ENCODE results near the gene FTCDNL1.

The FTCDNL1 gene

DNA sequence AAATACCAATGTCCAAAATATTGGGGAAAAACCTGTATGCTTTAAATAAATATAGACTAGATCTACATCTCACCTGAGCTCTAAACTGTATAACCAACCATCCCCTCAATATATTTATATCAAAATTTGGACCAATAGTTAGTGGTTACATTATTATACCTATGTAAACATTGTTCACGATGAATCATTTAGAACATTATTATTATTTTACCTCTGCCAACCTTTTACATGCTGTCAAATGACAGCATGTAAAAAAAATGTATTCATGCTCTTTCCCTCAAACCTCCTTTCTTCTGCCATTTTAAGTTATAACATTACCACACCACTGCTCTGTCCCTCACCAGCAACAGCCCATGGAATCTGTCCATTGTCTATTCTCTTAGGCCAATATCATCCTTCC lies 9.6 kb downstream of the FTCDNL1 start:
- no peak for DNase-seq

DNA sequence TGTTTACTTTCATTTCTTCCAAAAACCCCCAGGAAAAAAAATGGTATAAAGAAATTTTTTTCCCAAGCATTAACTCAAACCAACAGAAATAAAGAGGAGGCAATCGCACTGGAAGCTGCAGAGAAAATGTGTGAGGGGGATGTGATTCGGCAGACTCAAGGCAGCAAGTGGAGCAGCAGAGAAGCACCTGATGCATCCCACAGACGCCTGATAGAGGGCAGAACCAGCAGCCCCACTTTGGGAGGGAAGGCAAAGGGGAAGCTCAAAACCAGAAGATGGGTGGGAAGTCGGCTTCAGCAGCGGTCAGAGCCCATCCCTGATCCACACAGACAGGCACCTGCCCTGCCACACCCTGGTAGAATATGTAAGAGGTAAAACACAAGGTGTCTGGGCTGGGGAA lies 12.6 kb downstream of the FTCDNL1 start:
- no peak for DNase-seq

DNA sequence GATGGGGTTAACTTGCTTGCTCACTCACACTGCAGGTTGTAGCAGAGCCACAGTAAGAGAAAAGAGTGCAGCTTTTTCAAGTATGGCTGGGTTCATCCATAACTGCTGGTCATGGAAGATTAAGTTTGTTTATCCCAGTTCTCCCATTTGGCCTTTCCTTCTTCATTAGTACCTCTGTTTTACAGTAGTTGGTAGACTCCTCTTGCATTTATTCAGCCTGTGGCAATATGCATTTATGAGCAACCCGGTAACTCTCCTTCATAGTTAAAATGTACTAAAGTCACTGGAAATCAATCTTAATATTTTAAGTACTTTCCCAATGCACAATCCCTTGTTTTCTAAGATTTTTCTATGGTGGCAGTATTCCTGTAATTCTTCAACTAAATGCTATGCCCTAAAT lies 14.0 kb downstream of the FTCDNL1 start:
- no peak for DNase-seq

DNA sequence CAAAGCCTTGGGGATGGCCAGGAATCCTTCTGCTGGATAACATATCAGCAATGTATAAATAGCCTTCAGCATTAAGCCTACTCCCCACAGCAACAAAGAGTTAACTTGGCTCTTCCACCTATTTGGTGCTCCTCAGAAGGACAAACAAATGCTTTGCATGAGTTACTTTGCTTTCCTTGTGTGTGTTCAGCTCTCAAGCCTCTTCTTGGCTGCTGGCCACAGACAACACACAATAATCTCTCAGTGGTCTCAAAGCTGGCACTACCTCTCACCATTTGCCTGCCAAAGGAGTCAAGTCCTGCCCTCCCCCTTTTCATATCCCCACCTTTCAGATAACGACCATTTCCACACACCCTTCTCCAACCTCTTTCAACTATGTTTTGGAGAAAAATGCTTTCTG lies 17.5 kb downstream of the FTCDNL1 start:
- DNase-seq: no peak

DNA sequence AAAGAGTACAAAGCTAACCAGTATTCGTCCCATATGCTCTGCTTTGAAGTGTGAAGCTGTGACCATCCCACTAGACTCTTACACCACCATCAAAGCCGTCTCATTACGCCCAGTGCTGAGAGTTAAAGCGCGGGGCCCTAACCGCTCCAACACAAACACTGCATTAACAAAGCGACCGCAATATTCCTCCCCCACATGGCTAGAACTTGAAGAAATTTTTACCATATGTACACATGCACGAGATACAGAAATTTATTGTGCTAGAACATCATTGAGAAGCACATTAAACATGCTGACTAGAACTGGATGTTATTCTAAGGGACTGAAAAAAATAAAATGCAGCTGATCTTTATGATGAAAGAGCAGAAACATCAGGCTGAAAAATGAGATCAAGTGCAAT lies 20.5 kb downstream of the FTCDNL1 start:
- no peak for DNase-seq

DNA sequence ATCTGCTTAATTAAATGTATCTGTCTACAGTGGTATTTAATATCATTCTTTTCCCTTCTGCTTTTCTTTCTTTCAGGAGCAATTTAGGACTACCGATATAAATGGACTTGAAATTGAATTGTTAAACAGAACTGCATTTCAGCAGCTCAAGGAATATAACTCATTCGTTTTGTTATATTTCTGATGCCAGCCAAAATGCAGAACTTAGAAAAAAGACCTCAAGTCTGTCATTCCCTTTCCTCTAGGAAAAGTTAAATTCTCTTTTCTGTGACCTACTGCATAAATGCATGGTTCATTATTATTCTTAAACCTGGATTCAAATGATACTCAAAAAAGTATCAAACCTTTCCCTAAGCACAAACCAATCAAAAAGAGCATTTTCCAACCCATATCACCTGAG lies 21.4 kb downstream of the FTCDNL1 start:
- no peak for DNase-seq

DNA sequence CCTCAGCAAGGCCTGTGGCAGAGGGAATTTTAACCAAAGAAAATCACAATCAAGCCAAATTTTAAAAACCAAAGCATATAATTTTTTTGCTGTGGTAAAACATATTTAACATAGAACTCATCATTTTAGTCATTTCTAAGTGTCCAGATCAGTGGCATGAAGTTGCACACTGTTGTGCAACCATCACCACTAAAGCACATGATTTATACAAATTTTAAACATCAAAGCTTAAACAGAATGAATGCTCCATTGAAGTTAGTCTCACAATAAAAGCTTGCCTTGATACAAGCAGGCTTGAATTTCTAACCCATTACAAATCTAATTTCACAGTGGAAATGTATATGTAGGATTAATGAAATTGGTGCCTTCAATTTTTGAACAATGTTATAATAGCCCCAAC lies 31.2 kb downstream of the FTCDNL1 start:
- no peak for DNase-seq

DNA sequence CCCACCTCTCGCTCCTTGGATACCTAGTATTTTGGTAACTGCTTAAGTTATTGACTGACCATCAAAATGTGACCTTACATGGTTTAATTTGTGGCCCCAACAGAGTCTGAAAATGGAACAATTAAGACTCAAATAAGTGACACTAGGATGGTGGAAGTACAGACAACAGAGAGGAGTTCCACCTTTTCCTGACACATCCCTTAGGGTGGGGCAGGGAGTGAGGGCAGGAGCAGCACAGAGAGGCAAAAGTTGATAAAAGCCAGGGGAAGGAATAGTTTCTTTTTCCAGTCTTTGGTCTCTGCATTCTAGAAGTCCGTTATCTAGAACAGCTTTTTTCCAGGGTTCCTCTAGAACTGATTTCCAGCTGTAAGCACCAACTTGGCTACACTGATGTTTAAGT lies 32.2 kb downstream of the FTCDNL1 start:
- DNase-seq: no peak

DNA sequence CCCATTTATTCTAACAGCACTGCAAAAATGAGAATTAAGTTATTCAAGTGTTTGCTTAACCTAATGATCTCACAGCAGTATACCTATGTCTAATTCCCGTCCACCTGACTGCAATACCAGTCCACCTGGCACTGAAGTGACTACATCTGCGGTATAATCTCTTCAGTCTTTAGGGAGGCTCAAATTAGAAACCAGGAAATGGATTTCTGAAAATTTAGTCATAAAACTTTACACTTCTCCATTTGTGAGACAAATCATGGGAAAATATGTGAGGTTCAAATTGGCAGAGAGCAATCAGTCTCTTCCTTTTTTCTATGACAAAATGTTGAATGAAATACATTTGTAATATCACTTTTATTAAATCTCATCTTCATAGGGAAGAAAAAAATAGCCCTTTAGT lies 33.0 kb downstream of the FTCDNL1 start:
- no peak for DNase-seq

DNA sequence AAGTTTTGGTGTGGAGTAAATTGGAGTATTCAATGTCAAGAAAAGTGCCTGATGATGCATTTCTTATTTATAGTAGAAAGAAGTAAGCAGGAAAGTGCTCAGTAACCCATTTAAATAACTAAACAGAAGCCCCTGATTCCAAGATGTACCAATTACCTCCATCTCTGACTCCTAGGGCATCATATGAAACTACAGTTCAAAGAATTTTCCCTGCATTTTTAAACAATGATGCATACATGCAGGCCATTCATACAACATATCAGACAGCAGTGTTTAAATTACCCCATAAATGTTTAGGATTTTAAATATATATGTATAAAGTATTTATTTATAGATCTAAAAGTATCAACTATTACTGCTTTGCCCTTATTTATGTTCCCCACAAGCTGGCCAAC lies 36.2 kb downstream of the FTCDNL1 start:
- no peak for DNase-seq

DNA sequence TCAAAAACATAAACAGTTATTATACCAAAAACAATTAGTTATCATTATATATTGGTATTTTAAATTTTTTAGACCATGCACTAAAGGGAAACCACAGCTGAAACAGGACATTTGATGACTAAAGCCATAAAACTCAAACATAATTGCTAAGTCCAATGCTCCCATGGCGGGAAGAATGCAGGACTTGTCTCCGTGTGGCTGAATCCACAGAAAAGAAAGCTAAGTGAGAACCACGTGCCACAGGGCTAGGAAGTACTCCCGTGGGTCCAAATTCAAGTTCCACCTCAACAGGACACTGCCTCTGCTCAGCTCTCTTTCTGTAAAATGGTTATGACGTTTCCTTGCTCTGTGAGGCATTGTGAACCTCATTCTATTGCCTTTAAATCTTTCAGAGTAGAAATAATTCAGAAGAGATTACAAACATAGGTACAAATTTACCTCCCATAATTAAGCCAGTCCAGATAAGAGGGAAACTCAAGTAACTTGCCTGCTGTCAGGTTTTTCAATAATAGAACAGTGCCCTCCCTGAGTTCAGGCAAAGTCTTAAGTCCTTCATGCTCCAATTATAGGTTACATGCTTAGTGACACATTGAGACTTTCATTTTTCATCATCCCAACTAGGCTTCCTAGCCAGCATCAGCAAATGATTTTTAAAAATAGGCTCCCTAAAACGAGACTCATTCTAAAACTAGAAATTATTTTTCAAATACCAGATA lies 36.7 kb downstream of the FTCDNL1 start:
- no peak for DNase-seq

DNA sequence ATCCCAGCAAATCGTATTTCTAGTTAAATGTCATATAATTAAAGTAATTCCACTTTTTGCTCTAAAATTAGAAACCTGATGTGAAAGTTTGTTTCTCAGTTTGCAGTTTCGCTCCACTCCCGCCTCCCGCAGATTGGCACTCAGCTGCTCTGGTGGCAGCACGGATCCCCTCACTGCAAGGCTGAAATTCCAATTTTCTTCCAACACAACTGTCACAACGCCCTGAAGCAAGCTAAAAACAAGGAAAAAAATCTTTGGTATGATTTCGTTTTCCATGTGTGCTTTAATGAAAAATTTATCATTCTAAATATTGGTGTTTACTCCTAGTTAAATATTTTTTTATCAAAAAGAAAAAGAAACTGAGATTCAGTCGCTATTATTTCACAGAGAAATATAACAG lies 38.5 kb downstream of the FTCDNL1 start:
- DNase-seq: no peak

DNA sequence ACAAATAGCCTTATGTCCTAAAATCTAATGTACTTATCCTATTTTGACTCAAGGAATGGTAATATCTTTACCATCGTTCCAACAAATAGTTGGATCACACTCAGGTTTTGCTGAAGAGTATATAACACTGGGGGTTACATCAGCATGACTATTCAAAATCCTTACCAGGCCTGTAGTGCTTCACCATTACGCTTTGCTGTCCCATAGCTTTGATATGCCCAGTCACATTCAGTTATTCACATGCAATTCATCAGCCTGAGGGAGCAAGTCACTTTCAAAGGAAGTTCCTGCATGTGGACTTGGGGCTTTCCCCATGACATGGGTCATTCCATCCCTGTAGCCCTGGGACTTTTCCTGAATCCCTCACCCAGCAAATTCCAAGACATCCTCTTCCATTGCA lies 39.6 kb downstream of the FTCDNL1 start:
- no peak for DNase-seq

DNA sequence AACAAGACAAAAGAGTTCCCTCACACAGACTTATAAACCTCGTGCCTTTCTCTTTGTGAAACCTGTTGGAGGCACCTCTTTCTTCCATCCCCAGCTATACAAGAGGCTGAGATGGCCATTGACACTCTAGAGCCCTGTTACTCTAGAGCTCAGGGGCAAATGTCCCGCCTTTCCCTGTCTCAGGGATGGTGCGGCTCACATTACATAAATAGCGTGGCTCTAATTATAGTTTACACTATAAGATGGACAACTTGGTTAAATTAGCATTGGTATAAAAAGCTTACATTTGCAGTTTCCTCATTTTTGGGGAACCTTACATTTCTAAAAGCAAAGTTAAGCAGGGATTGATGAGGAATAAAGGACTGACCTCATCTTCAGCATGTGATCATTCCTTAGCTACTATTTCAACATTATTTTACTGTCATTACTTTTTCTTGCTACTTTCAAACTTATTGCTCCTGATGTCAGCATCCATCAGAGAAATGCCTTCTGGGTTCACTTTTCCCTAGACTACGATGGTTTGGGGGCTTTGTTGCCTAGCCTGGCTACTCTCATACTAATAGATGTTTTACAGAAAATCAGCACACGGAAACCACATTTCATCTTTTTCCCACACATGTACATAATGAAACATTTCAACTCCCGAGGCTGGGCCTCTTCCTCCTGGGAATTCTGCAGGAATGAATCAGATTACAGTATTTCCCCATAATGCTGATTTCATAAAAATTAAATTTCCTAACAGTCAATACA lies 40.4 kb downstream of the FTCDNL1 start:
- DNase-seq: no peak

DNA sequence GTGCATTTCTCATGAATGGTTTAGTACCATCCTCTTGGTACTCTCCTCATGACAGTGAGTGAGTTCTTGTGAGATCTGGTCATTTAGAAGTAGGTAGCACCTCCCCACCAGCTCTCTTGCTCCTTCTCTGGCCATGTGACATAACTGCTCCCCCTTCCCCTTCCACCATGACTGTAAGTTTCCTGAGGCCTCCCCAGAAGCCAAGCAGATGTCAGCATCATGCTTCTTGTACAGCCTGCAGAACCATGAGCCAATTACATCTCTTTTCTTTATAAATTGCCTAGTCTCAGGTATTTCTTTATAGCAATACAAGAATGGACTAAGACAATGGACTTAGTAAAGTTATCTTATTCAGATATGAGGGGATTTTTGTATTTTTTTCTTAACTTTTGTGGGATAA lies 43.0 kb downstream of the FTCDNL1 start:
- DNase-seq: no peak

DNA sequence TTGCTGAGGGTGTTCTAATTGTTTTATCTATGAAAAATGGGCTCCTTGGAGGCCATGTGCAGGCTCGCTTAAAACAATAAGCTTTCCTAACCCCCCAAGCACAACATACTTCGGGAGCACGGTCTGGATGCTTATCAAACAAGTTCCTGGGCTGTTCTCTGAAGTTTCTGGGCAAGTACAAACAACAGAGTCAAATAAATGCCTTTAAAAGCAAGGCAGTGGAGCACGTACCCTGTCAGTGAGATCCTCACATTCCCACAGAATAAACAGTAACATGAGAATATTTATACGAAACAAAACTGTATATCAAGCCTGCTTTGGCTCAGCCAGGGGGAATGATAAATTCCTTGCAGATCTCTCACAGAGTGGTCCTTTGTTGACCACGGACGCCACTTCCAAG lies 44.8 kb downstream of the FTCDNL1 start:
- no peak for DNase-seq

DNA sequence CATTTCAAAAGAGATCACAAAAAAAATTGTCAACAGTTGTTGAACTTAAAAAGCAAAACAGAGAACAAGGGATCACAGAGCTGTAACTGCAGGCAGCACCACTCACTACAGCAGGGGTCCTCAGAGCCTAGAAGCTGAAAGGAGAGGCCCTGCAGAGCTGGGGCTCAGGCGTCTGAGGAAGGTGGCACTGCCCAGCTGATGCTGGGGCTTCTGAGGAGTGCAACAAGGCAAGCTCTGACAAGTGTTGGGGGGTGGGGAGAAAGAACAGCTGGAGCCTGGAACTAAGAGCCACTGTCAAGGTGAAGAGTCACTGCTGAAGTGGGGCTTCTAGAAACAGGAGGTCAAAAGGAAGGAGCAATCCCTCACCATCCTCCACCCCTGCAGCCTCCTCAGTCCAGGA lies 46.2 kb downstream of the FTCDNL1 start:
- DNase-seq: no peak

DNA sequence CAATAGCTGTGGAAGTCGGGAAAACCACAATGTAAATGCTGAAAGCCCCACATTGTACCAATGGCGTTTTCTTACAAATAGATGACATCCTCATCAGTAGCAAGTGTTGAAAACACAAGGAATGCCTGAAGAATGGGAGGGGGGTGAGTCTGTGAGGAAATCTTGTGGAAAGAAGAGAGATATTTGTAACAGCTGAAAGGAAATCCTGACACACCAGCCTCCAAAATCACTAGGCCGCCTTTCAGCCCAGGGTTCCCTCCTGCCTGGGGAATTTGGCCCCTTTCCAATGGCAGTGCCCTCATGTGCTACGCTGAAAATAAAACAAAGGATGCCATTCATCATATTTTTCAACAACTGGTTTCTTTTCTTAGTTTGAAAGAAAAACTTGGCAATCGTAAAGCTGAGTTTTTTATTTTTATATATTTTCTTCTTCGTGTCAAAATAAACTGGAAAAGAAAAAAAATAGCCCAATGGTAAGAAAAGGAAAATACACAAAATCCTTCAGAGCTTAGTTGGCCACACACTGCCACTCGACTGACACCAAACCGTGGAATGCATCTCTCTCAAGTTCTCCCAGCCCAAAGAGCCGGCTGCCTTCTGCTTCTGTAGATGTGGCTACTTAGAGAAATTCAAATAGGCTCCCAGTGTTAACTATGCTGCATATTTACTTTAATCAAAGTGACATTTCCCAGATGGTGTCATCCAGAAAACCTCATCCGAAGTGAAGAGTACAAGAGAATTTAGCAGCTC lies 52.0 kb downstream of the FTCDNL1 start:
- DNase-seq: no peak

DNA sequence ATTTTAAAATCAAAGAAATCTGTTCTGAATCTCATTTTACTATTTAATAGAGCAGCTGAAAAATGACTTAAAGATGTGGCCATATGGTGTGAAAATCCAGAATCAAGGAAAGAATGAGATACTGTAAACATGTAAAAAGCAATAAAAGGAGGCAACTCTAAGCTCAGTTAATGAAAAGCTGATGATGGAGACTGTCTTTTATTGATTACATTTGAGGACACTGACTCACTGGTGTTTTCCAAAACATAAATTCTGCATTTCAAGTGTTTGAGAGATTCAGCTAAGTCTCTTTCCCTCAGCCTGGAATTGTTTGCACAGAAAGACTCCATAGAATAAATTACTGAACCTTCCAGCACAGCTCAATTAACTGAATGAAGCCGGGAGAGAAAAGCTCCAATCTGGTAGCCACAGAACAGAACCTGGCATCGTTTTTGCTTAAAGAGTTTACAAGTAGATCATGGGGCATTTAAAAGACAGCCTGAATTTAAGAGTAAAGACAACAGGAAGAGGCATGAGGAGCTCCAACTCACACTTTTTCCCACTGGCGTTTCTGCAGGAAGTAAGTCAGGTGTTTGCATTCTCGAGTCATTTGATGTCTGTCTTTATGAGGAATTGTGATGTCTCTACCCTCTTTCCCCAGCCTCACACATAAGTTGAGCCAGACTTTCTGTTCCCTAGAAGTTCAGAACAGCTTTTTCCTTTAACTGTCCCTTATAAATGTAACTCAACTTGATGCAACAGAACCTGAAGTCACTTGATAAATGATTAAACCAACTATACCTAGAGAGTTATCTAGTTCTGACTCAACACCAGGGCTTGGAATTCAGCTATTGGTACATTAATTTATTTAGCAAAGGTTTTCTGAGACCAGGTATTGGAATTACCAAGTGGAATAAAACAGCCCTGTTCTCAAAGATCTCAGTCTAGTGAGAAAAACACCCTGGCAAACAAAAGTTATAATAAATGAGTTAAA lies 53.3 kb downstream of the FTCDNL1 start:
- no peak for DNase-seq

DNA sequence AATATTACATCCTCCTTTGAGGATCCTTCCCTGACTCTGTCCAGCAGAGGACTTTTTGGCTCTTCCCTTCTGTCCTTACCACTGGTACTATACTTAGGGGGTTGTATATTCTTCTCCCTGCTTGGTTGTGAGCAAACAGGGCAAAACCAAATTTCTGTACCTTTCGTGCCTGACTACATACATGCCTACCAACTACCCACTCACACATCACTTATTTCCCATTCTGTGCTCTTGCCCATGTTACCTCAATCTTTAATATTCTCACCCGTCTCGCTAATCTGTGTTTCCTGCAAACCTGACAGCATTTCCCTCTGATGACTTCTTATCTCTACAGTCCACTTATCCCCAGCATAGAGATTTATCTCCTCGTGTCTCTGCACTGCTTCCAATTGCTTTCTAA lies 58.6 kb downstream of the FTCDNL1 start:
- DNase-seq: no peak

DNA sequence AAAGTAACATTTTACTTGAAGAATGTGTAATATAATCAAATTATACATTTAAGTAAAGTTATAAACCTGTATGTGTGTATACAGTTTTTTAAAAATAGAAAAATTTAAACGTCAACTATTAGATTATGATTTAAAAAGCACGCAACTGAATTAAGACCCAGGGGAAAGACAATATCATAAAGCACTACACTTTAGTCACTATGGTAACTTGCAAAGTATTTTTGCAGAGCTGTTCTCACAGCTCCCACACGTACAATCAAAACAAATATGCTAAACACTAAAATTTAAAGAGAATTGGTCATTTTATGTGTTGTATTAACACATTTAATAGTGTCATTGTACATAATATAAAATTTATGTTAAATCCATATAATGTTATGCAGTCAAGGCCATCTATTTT lies 59.7 kb downstream of the FTCDNL1 start:
- no peak for DNase-seq

DNA sequence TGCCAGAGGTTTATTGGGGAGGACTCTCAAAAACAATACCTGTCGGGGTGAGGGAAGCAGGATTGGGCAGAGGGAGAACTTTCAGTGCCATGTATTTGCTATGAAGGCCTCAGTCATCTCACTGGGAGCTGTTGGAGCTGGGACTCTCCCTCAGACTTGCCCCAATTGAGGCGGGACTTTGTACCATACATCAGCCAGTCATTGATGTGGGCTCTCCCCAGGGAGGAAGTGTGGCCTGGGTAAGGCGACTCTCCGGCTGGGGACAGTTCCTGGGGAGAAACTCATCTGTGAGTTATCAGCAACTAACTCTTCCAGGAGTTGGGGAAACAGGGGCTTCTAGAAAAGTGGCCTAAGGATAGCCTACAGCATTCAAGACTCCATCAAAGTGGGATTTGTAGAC lies 66.5 kb downstream of the FTCDNL1 start:
- no peak for DNase-seq

DNA sequence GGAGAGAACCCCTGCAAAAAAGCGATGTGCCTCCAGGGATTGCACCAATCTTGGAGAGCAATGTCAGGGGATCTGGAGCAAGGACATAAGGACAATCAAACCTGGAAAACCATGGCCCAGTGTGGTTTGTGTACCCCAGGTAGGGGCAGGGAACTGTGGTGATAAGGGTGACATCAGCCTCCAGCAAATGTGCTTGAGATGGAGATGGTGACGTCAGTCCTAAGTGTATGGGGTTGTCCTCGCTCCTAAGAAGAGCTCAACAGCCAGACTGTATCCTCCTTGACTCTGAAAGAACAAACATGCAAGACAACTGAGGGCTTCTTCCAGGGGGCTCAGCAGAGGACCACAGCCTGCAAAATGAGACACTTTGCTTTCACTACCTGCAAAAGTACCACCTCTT lies 71.4 kb downstream of the FTCDNL1 start:
- DNase-seq: no peak
